ENCODE data around the gene JAG1.
"Not testable (repeated sequence)": the region's sequence is repeated elsewhere in the genome, so short reads cannot be mapped to it uniquely, and the experiment has no call there.

Gene JAG1

GRCh38 chr20:10609276-10609675, 64.5 kb downstream of the JAG1 start:
- no peak for DNase-seq (ENCODE audit: low spot score)

DNA sequence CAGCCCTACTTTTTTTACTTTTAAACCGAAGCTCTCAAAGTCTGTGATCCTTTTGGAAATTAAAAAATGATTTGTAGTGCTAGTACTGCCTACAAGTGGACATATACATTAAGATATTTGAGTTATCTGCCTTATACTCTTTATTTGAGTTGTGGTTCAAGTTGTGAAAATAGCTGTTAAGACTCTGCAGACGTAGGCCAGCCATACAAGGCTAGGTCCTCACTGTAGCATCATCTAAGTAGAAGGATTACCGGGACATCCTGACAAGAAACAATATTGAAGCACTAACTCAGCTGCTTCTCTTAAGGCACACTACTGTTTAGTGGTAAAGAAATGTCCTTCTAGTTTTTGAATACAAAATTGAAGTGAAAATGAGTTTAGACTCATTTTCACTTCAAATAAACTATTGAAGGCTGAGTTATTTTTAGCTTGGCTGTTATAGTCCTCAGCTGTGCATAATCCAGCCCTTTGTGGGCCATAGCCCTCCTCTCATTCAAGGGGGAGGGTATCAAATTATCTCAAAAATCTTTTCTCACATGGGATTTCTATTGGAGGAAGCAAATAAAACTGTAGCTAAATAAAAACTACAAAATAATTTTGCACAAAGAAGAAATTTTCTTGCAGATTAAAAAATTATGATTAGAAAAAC, 68.1 kb downstream of the JAG1 start:
- DNase-seq (ENCODE audit: low spot score) = no peak

GRCh38 chr20:10604865-10605440, 68.8 kb downstream of the JAG1 start:
- no peak for DNase-seq (ENCODE audit: low spot score)

GRCh38 chr20:10603971-10604864, 69.6 kb downstream of the JAG1 start:
- DNase-seq (ENCODE audit: low spot score) = no peak

DNA sequence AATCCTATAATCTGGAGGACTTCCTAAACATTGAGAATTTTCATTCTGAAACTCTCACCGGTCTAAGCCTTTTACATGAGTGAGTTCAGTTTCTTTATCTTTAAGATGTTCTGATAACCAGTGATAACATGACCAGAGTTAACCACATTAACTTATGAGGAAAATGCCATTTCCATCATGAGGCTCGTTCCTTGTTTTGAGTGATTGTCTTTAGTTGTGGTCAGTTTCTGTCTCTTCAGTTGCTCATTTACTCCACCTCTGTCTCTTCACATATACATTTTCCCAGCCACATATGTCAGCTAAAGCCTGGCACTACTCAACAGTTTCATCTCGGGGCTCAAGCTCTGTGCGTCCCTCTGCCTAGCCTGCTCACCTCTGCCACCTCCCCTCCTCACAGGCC, 70.4 kb downstream of the JAG1 start:
- DNase-seq (ENCODE audit: low spot score) = no peak

DNA sequence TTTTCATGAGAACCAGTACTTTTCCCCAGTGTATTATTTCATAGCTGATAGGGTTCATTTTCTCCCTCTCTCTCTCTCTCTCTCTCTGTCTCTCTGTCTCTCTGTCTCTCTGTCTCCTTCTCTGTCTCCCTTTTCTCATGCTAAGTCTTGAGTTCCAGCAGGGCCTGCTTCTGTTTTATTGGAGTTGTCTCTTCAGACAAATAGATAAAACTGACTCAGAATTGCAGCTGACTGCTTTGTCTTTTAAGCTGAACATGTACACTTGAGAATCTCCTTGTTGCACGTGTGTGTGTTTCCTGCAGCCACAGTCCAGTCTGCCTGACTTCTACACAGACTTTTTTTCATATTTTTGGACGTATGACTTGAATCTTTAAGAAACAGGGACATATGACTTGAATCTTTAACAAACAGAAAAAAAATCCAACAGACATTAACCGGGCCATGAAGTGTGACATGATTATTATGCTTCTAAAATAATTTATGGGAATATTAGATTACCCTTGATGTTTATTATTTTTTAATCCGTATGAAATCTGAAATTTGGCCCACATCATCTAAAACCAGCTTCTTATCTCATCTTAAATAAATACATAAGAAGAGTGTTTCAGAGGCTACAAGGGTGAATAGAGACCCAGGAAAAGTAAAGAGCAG, 71.5 kb downstream of the JAG1 start:
- DNase-seq (ENCODE audit: low spot score) = no peak

DNA sequence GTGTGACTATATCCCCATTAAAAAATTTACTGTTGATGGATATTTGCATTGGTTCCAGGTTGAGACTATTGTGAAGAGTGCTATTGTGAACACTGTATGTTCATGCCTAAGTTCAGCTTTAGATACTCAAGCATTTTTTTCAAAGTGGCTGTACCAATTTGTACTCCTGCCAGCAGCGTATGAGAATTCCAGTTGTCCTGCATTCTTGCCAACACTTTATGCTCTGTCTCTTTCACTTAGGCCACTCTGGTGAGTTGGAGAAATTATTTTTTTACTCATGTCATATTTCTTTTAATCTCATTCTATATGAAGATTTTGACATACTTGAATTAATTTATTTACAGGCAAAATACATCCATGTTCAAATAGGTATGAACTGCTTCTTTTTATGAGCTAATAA, 76.2 kb downstream of the JAG1 start:
- no peak for DNase-seq (ENCODE audit: low spot score)

DNA sequence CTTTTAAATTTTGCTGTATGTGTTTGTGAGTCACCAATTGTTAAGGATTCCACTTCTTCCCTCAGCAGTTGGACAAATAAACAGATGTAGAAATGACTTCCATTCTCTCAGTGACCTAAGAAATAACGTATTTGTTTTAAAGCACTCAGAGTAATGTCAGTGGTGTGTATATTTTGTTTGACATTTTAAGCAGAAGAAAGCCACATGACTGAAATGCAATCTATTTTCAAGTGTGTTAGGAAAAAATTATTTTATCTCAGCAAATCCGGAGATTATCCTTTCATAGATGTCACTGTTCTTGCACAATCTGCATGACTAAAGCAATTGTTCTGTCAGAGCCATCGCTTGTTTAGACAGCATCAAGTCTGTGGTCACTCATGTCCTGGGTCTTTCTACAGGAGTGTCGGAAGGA, 77.1 kb downstream of the JAG1 start:
- no peak for DNase-seq (ENCODE audit: low spot score)

GRCh38 chr20:10595985-10596384, 77.8 kb downstream of the JAG1 start:
- DNase-seq (ENCODE audit: low spot score) = no peak

- no peak for DNase-seq (ENCODE audit: low spot score)
These were observed 78.5 kb downstream of the JAG1 start for GRCh38 chr20:10595266-10595665.

DNA sequence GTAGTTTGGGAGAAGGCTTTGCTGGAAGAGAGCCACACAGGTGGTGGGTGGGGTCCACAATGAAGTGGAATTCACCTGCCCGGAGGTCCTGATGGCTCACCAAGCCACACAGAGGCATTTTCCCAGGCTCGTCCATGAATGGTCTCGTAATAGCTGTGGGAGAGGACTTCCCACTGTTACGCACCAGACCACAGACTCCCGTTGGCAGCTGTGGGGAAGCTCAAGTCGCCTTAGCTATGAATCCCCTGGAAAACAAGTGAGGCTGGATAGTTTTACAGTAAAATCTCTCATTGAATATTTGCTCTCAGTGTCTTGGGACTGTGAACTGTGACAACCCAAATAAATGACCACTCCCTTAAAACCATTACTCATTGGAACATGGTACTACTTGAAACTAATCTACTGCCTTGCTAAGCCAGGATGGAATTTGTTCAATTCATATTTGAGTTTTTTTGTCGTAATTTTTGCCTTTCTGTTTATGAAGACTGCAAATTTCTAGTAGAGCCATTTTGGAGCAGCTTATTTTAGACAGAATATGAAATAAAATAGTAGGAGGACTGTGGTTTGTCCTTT, 79.4 kb downstream of the JAG1 start:
- DNase-seq (ENCODE audit: low spot score) = no peak

DNA sequence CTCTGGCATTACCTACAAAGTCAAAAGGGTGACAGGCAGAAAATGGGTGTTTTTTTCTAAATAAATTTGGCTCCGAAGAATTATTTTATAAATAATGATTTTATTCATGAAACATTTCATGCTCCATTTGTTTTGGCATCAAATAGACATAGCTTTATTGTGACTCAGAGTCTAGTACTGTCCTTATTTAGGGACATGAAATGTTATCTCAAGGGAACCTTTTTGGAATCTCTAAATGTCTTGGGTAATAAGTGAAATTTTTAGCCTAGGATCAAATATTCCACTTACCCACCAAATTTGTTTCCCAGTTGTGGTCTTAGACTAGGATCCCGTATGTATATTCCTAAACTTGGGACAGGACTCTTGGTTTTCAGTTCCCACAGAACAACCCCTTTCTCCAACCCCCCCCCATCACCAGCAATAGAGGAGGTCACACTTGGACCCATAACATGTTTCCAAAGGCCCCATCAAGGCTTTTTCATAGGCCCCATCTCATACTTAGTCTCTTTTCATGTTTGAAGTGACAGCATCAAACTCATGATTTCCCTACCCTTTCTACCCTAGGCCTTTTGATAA, 81.8 kb downstream of the JAG1 start:
- DNase-seq (ENCODE audit: low spot score) = no peak

DNA sequence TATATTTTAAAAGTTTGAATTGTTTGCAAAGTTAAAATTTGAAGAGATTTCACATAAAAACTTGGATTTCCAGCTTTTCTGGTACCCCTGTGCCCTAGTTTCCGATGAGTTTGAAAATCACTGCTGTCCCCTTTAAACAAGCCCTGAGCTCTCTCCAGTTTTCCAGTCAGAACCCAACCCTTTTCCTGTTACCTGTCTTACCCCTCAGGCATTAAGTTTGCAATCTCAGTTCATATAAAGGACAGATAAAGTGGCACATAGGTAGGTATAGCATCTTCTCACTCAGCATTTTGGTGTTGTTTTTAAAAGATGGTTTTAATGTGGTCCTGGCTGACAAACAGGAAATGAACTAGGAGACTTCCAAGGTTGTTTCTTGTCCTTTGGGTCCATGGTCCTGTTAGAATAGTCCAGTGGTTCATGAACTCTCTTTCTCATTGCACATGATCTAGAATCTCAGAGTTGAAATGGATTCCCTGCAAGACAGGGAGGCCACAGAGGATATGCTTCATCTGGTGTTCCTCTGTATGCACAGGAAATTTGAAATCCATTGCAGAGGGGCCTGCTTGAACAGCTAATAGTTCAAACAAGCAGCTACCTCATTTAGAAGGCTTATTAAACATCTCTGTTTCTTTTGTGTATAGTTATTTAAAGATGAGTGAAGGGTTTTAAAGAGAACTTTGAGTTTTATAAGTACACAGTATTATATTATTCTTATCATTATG, 82.7 kb downstream of the JAG1 start:
- DNase-seq (ENCODE audit: low spot score) = no peak

DNA sequence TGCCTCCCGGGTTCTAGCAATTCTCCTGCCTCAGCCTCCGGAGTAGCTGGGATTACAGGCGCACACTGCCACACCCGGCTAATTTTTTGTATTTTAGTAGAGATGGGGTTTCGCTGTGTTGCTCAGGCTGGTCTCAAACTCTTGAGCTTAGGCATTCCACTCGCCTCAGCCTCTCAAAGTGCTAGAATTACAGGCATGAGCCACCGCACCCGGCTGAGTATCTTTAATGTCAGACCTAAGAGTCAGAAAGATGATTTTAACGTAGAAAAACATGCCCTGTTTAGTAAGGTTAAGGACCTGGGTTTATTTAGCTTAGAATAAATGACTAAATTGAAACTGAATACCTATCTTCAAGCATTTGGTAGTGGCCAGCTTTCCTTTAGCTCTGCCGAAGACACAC, 83.4 kb downstream of the JAG1 start:
- not testable (repeated sequence) for DNase-seq (ENCODE audit: low spot score)
